HG03571 (cell line): Measurements from ENCODE around the gene GNLY.
A peak's percentile ranks its signal among the peaks of the same experiment; 100 is the strongest.

Experiments
- ATAC-seq: cut with Tn5 transposase; IDR thresholded peaks from one replicate; pipeline ENCODE4 v1.9.1; 2021; ENCODE audit not compliant: unreplicated experiment

The GNLY gene

GRCh38 chr2:85743304-85743978 lies 49.3 kb downstream of the GNLY start:
- ATAC-seq = no peak

- ATAC-seq = no peak
Measured at GRCh38 chr2:85744055-85744454, 49.9 kb downstream of the GNLY start.

- no peak for ATAC-seq
Measured at GRCh38 chr2:85744741-85745601, 50.8 kb downstream of the GNLY start.

GRCh38 chr2:85745619-85746018 lies 51.5 kb downstream of the GNLY start:
- no peak for ATAC-seq

- no peak for ATAC-seq
Measured at GRCh38 chr2:85746321-85747004, 52.3 kb downstream of the GNLY start.

GRCh38 chr2:85747441-85747840 lies 53.3 kb downstream of the GNLY start:
- no peak for ATAC-seq

- peak; percentile 57 for ATAC-seq
Measured at GRCh38 chr2:85748039-85748734, 54.0 kb downstream of the GNLY start.
